ENCODE measurements around the gene SEMA5A.

SEMA5A gene

GRCh38 chr5:9398227-9398626 is 147.6 kb downstream of the SEMA5A start:
- DNase-seq (ENCODE audit: low read depth): no peak

GRCh38 chr5:9396285-9396770 is 149.5 kb downstream of the SEMA5A start:
- no peak for DNase-seq (ENCODE audit: low read depth)

GRCh38 chr5:9395706-9396105 is 150.2 kb downstream of the SEMA5A start:
- no peak for DNase-seq (ENCODE audit: low read depth)

- DNase-seq (ENCODE audit: low read depth): no peak
Observed at GRCh38 chr5:9394221-9394620, 151.7 kb downstream of the SEMA5A start.

- DNase-seq (ENCODE audit: low read depth): no peak
Observed at GRCh38 chr5:9392625-9393024, 153.2 kb downstream of the SEMA5A start.

GRCh38 chr5:9391080-9391479 is 154.8 kb downstream of the SEMA5A start:
- DNase-seq (ENCODE audit: low read depth): no peak

GRCh38 chr5:9390113-9390512 is 155.8 kb downstream of the SEMA5A start:
- DNase-seq (ENCODE audit: low read depth): no peak

GRCh38 chr5:9388941-9389674 is 156.8 kb downstream of the SEMA5A start:
- no peak for DNase-seq (ENCODE audit: low read depth)

- peak; percentile 27 for DNase-seq (ENCODE audit: low read depth)
Observed at GRCh38 chr5:9387879-9388278, 158.0 kb downstream of the SEMA5A start.

GRCh38 chr5:9386945-9387344 is 158.9 kb downstream of the SEMA5A start:
- no peak for DNase-seq (ENCODE audit: low read depth)

- DNase-seq (ENCODE audit: low read depth): no peak
Observed at GRCh38 chr5:9382522-9382921, 163.4 kb downstream of the SEMA5A start.

- DNase-seq (ENCODE audit: low read depth): no peak
Observed at GRCh38 chr5:9381464-9381863, 164.4 kb downstream of the SEMA5A start.

GRCh38 chr5:9380109-9380508 is 165.8 kb downstream of the SEMA5A start:
- DNase-seq (ENCODE audit: low read depth): peak; percentile 9

GRCh38 chr5:9376363-9377117 is 169.3 kb downstream of the SEMA5A start:
- DNase-seq (ENCODE audit: low read depth): no peak

- DNase-seq (ENCODE audit: low read depth): no peak
Observed at GRCh38 chr5:9375756-9376155, 170.1 kb downstream of the SEMA5A start.

- no peak for DNase-seq (ENCODE audit: low read depth)
Observed at GRCh38 chr5:9374025-9374424, 171.8 kb downstream of the SEMA5A start.

GRCh38 chr5:9373571-9373970 is 172.3 kb downstream of the SEMA5A start:
- DNase-seq (ENCODE audit: low read depth): peak; percentile 30

- DNase-seq (ENCODE audit: low read depth): peak; percentile 51
Observed at GRCh38 chr5:9370256-9370655, 175.6 kb downstream of the SEMA5A start.

GRCh38 chr5:9365512-9365911 is 180.4 kb downstream of the SEMA5A start:
- DNase-seq (ENCODE audit: low read depth): no peak

GRCh38 chr5:9363449-9363848 is 182.4 kb downstream of the SEMA5A start:
- DNase-seq (ENCODE audit: low read depth): no peak

- DNase-seq (ENCODE audit: low read depth): no peak
Observed at GRCh38 chr5:9363026-9363425, 182.8 kb downstream of the SEMA5A start.

GRCh38 chr5:9362600-9362999 is 183.3 kb downstream of the SEMA5A start:
- no peak for DNase-seq (ENCODE audit: low read depth)

GRCh38 chr5:9361835-9362234 is 184.0 kb downstream of the SEMA5A start:
- peak; percentile 81 for DNase-seq (ENCODE audit: low read depth)

All from ELR (cell line).